Measurements from ENCODE around the gene RPAP3. TPM values are rescaled to one million over a fixed set of nuclear protein-coding genes. Genes with fewer than 3 reads are reported as not detected.

Gene RPAP3, protein sequence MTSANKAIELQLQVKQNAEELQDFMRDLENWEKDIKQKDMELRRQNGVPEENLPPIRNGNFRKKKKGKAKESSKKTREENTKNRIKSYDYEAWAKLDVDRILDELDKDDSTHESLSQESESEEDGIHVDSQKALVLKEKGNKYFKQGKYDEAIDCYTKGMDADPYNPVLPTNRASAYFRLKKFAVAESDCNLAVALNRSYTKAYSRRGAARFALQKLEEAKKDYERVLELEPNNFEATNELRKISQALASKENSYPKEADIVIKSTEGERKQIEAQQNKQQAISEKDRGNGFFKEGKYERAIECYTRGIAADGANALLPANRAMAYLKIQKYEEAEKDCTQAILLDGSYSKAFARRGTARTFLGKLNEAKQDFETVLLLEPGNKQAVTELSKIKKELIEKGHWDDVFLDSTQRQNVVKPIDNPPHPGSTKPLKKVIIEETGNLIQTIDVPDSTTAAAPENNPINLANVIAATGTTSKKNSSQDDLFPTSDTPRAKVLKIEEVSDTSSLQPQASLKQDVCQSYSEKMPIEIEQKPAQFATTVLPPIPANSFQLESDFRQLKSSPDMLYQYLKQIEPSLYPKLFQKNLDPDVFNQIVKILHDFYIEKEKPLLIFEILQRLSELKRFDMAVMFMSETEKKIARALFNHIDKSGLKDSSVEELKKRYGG
- total RNA-seq = 9.6 and 12.8 TPM in 2 replicates

DNA sequence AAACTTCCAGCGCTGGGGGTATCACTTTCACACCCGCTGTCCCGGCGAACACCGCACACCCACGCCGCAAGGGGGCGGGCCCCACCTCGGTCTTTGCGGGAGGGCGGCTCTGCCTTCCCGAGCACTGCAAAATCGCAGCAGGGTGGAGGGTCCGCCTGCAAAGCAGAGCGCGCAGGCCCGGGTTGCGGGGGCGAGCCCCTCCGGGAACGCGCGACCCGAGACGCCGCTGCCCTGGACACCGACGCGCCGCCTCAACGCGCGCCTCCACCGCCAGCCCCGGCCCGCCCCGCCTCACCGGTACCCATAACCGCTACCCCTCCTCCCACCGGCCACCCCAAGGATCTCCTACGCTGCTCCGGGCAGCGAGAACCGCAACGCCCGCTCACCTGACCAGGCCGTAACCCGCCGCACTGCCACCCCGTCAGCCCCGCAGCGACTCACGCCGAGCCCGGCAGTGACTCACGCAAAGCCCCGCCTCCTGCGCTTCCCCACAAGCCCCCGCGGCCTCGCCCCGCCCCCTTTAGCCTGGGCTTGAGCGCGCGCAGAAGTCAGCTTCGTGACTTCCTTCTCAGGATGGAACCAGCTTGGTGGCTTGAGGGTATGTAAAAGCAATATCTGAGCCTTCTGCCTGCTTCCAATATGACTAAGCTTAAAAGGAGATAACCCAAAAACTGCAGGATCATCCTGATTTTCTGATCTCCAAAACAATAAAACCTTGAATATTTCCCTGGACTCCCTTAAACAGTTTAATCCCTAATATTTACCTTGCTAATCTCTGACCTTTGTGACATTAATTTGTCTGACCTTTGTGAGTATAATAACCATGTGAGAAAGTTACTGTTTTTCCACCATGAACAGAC lies at the start of gene RPAP3:
Gene RPAP3 (minus strand): TSS at position 465 of the 860 bp plus-strand sequence. CDS start 3,190 bp downstream, outside the sequence.

DNA sequence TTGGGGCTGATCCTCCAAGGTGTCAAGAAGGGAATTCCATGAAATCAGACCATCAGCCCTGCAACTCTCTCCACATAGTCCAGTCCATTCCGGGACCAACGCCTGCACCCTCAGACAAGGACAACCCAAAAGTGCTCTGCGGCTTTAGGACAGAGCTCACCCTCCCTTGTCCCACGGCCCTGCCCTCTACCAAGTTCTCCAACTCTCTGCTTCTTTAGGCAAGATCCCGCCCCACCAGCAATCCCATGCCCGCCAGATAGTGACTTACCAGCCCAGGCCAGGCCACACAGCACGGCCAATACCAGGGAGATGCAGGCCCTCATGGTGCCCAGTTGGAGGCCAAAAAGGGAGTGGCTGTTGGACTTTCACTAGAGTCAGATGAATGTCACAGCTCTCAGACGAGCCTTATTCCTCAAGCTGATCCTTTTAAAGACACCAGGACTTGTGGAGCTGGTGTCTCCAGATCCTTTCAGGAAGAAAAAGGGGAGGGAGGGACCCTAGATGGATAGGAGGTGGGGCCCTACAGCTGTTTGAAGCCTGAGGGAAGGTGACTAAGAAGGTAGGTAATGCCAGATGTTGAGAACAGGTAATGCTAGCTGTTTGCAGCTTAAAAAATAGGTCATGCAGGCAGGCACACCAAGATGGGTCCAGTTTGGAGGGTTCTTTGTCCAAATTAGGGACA lies 19.4 kb upstream of the RPAP3 start, which contains the start of gene ENDOU:
Gene ENDOU (minus strand): TSS at position 400 of the 682 bp plus-strand sequence. CDS start 77 bp downstream, at position 323.

Other genes starting within 250 kb of the RPAP3 start
- 0.09 TPM in 1 of 2 replicates, not detected in the other for gene ENDOU, start 19.5 kb upstream of the RPAP3 start, total RNA-seq
- gene RAPGEF3, start 52.9 kb upstream of the RPAP3 start, total RNA-seq = 26.9 and 27.4 TPM in 2 replicates
- 12.2 and 13.0 TPM in 2 replicates for gene SLC48A1, start 67.2 kb upstream of the RPAP3 start, total RNA-seq
- gene HDAC7, start 113.9 kb upstream of the RPAP3 start, total RNA-seq = 40.8 and 60.9 TPM in 2 replicates
- gene VDR, start 199.0 kb upstream of the RPAP3 start, total RNA-seq = 0.27 and 0.47 TPM in 2 replicates